ENCODE results near the gene PDCD2L.

DNA sequence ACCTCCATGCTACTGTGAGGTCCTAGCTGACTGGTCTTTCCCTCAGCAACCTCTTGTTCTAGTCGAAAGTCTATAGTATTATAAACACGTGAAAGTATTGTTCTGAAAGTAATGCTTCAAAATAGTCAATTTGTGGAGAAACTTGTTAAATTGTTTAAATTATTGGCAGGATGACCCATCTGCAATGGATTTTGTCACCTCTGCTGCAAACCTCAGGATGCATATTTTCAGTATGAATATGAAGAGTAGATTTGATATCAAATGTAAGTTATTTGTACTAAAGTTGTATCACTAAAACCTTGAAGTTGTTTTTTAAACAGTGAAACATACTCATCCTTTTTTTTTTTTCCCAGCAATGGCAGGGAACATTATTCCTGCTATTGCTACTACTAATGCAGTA is 49.9 kb downstream of the PDCD2L start:
- no peak for TF ChIP-seq EZH2 (IDR thresholded peaks at IDR 0.05; ENCODE audit: borderline replicate concordance, low read depth, low read length, severe bottlenecking)
- TF ChIP-seq, protein P1, sequence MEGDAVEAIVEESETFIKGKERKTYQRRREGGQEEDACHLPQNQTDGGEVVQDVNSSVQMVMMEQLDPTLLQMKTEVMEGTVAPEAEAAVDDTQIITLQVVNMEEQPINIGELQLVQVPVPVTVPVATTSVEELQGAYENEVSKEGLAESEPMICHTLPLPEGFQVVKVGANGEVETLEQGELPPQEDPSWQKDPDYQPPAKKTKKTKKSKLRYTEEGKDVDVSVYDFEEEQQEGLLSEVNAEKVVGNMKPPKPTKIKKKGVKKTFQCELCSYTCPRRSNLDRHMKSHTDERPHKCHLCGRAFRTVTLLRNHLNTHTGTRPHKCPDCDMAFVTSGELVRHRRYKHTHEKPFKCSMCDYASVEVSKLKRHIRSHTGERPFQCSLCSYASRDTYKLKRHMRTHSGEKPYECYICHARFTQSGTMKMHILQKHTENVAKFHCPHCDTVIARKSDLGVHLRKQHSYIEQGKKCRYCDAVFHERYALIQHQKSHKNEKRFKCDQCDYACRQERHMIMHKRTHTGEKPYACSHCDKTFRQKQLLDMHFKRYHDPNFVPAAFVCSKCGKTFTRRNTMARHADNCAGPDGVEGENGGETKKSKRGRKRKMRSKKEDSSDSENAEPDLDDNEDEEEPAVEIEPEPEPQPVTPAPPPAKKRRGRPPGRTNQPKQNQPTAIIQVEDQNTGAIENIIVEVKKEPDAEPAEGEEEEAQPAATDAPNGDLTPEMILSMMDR (IDR thresholded peaks at IDR 0.05; ENCODE audit: borderline replicate concordance, extremely low read depth, low read length, poor library complexity, severe bottlenecking), result no peak
